ENCODE measurements around the gene DLG1.

Gene DLG1

GRCh38 chr3:197023241-197023997 is 275.0 kb downstream of the DLG1 start:
- peak; percentile 98 for FAIRE-seq
- peak; percentile 65 for DNase-seq (ENCODE audit: insufficient read length, low spot score)

- peak; percentile 80 for FAIRE-seq
- no peak for DNase-seq (ENCODE audit: insufficient read length, low spot score)
These were observed 275.8 kb downstream of the DLG1 start for GRCh38 chr3:197022405-197023231.

- FAIRE-seq (no peak), DNase-seq (ENCODE audit: insufficient read length, low spot score) (no peak)
These were observed 276.5 kb downstream of the DLG1 start for GRCh38 chr3:197021729-197022404.

GRCh38 chr3:197021231-197021630 is 277.2 kb downstream of the DLG1 start:
- no peak for FAIRE-seq
- DNase-seq (ENCODE audit: insufficient read length, low spot score) = no peak

- DNase-seq (ENCODE audit: insufficient read length, low spot score) (no peak), FAIRE-seq (no peak)
These were observed 278.9 kb downstream of the DLG1 start for GRCh38 chr3:197019535-197019934.

GRCh38 chr3:197019021-197019420 is 279.4 kb downstream of the DLG1 start:
- DNase-seq (ENCODE audit: insufficient read length, low spot score) (no peak), FAIRE-seq (no peak)

- no peak for FAIRE-seq
- DNase-seq (ENCODE audit: insufficient read length, low spot score) = no peak
These were observed 281.4 kb downstream of the DLG1 start for GRCh38 chr3:197017003-197017402.

GRCh38 chr3:197015790-197016736 is 282.3 kb downstream of the DLG1 start:
- DNase-seq (ENCODE audit: insufficient read length, low spot score) (no peak), FAIRE-seq (no peak)

GRCh38 chr3:197014942-197015575 is 283.4 kb downstream of the DLG1 start:
- FAIRE-seq (no peak), DNase-seq (ENCODE audit: insufficient read length, low spot score) (no peak)

GRCh38 chr3:197014024-197014423 is 284.4 kb downstream of the DLG1 start:
- no peak for FAIRE-seq
- DNase-seq (ENCODE audit: insufficient read length, low spot score) = no peak

- DNase-seq (ENCODE audit: insufficient read length, low spot score) (no peak), FAIRE-seq (no peak)
These were observed 285.9 kb downstream of the DLG1 start for GRCh38 chr3:197012540-197012883.

GRCh38 chr3:197011780-197012539 is 286.5 kb downstream of the DLG1 start:
- no peak for FAIRE-seq

GRCh38 chr3:197010556-197011351 is 287.7 kb downstream of the DLG1 start:
- FAIRE-seq (no peak), DNase-seq (ENCODE audit: insufficient read length, low spot score) (no peak)

More at GRCh38 chr3:197011780-197012539, 286.5 kb downstream of the DLG1 start:
- DNase-seq (ENCODE audit: insufficient read length, low spot score) = no peak

GRCh38 chr3:197009532-197010019 is 288.8 kb downstream of the DLG1 start:
- no peak for FAIRE-seq

GRCh38 chr3:197008436-197009209 is 289.8 kb downstream of the DLG1 start:
- DNase-seq (ENCODE audit: insufficient read length, low spot score) = no peak
- no peak for FAIRE-seq

More at GRCh38 chr3:197009532-197010019, 288.8 kb downstream of the DLG1 start:
- DNase-seq (ENCODE audit: insufficient read length, low spot score) = no peak

GRCh38 chr3:197007953-197008352 is 290.5 kb downstream of the DLG1 start:
- FAIRE-seq = no peak
- no peak for DNase-seq (ENCODE audit: insufficient read length, low spot score)

GRCh38 chr3:197007296-197007940 is 291.0 kb downstream of the DLG1 start:
- DNase-seq (ENCODE audit: insufficient read length, low spot score) (no peak), FAIRE-seq (no peak)
